Colonic mucosa (tissue), 4 donors: ENCODE data around the gene APOA1. TPM values are rescaled to one million over a fixed set of nuclear protein-coding genes. Genes with fewer than 3 reads are reported as not detected.
A peak's percentile ranks its signal among the peaks of the same experiment; 100 is the strongest.

Source experiments
- DNase-seq: peaks from one replicate; pipeline ENCODE4 v3.0.0-alpha.2; 2020
- H3K27ac ChIP-seq: fragments of 200-600 bp; one replicate; pipeline ENCODE4 v1.8.0; 2021
- H3K27me3 ChIP-seq: fragments of 200-600 bp; one replicate; pipeline ENCODE4 v1.8.0; 2021
- H3K36me3 ChIP-seq: fragments of 200-600 bp; one replicate; pipeline ENCODE4 v1.8.0; 2021
- H3K4me1 ChIP-seq: fragments of 200-600 bp; one replicate; pipeline ENCODE4 v1.8.0; 2021; ENCODE audit warnings: mild to moderate bottlenecking
- H3K4me3 ChIP-seq: fragments of 200-600 bp; one replicate; pipeline ENCODE4 v1.8.0; 2021
- H3K9ac ChIP-seq, 2 donors: one replicate each; pipeline ENCODE4 v1.7.0; 2013; ENCODE audit warnings: control low read depth in 2 of 2, low read depth in 2 of 2, low read length in 2 of 2
- H3K9me3 ChIP-seq: fragments of 200-600 bp; one replicate; pipeline ENCODE4 v1.8.0; 2021
- CTCF ChIP-seq: fragments of 200-600 bp; IDR thresholded peaks from one replicate; pipeline ENCODE4 v1.8.0; 2022; ENCODE audit warnings: antibody characterized with exemption, mild to moderate bottlenecking
- intact Hi-C: fragments of 100-400 bp; cut with DNase I; formaldehyde crosslinking; loops from one replicate; pipeline ENCODE4 v1.14.1; 2022
- total RNA-seq, 2 donors: library from RNA; stranded (reverse); fragmentation: NEBNext Ultra II Directional in 1 of 2; extraction: Animal tissue kit (Norgen Biotek cat#: 25700) in 1 of 2; gene quantifications; one replicate each; pipeline ENCODE4 v1.2.1, GENCODE V29; 2021
- donor health status: healthy.
- donor health status: DM: no; HTN: no; CAD: no.
- donor health status: DM: no; HTN: no; CAD: no.

APOA1 gene
- total RNA-seq, 2 donors from 2014 or later: 0.53 to 6.6 TPM

- Histone ChIP-seq H3K36me3 (no peaks in the 10 kb centered on the region), H3K27me3 (no peaks in the 10 kb centered on the region), H3K27ac (no peak overlapping the region), H3K4me1 (no peaks in the 10 kb centered on the region), H3K9ac (no peak overlapping the region), H3K9me3 (no peaks in the 10 kb centered on the region), H3K4me3 (no peak overlapping the region)
- no peak for TF ChIP-seq CTCF
- no peak for DNase-seq
- intact Hi-C loops: no loop called here
These were observed 10.5 kb downstream of the APOA1 start for GRCh38 chr11:116826751-116827431.

DNA sequence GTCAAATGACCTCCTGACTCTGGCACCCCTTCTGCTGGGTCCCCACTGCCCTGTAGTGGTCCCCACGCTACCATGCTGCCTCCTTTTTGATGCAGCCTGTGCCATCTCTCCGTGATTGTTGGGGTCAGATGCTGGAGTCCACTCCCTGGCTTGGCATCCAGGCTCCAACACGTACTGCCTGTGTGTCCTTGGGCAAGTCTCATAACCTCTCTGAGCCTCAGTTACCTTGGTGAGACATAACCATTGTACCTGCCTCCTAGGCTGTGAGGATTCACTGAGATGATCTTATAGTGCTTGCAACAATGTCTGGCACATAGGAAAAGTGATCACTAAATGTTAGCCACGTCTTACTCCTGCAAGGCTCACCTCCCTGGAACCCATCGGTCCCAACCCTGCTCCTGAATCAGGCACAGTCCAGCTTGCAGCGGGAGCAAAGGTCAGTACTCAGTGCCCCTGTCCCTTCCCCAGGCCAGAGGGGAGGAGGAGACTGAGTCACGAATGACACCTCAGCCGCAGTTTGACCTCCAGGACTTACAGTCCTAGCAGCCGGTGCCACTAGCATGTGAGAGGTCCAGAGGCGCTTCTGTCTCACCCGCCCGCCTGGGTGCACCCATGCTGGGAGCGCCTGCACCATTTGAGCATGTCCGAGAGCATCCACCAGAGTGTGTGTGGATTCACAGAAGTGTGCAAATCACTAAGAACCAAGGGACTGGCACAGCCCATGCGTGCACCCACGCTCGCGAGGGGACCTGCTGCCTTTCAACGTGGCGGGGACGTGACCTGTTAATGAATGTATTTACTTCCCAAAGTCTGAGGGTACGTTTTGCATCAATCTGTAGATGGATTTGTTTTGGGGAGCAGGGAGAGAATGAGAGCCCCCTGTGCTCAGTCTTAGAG is 11.3 kb downstream of the APOA1 start:
- H3K27me3 ChIP-seq: no peaks in the 10 kb centered on the region
- no peaks in the 10 kb centered on the region for H3K36me3 ChIP-seq
- DNase-seq: no peak
- peak overlapping the region in 1 of 2 donors; percentile 12 for H3K9ac ChIP-seq
- H3K27ac ChIP-seq: no peak overlapping the region
- H3K4me3 ChIP-seq: no peak overlapping the region
- H3K9me3 ChIP-seq: no peaks in the 10 kb centered on the region
- no peak for TF ChIP-seq CTCF
- H3K4me1 ChIP-seq: no peaks in the 10 kb centered on the region
- intact Hi-C loops: no loop called here

DNA sequence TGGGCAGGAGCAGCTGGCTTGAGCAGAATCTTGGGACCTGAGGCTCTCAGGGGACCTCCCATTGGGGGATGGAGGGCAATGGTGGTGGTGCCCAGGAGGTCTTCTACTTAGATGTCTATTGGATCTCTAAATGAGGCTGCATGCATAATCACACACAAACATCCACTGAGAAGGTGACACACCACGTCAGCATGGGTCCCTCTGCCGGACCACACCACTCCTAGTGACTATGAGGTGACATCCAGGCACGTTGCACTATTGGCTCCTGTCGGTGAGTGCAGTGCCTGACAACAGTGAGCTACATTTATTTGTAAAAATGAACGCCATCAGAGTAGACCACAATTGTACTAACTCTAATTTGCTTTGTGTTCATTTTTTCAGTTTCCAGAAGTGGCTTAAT is 12.0 kb downstream of the APOA1 start:
- H3K27ac ChIP-seq: no peak overlapping the region
- H3K4me1 ChIP-seq: no peaks in the 10 kb centered on the region
- intact Hi-C loops: no loop called here
- TF ChIP-seq CTCF: no peak
- no peaks in the 10 kb centered on the region for H3K27me3 ChIP-seq
- H3K4me3 ChIP-seq: no peak overlapping the region
- no peaks in the 10 kb centered on the region for H3K9me3 ChIP-seq
- no peak overlapping the region for H3K9ac ChIP-seq
- H3K36me3 ChIP-seq: no peaks in the 10 kb centered on the region
- no peak for DNase-seq

DNA sequence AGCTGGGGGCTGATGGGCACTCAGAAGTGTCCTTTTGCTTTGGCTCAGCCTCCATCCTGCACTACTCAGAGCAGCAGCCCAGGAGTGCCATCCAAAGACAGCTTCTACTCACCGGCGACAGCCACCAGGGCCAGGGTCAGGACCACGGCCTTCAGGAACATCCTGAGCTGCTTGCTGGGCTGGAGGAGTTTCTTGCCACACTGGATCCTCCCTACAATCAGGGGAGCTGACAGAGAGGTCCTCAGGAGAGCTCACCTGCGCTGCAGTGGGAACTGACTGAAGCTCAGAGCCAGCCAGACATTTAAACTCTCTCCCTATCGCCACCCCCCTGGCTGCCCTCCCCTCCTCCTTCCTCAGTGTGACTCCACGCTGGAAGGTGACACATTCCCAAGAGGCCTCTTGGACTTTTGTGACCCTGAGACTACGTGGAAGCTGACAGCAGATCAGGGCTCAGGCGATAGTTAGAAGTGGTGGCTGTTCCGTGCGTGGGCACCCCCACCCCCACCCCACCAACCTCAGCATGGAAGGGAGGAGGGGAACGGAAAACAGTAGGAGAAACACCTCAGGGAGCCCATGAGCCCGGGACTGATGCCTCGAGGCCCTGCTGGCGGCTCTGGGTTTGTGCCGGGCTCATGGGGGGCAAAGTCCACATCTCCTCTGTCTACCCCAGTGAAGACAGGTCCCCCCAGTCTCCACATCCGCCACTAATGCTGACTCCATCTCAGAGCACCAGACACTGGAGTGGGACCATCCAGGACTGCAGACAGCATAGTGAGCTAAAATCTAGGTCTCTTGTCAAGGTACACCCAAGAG is 14.2 kb downstream of the APOA1 start, which contains the start of gene APOA4:
Gene APOA4, minus strand, starts transcription at position 274 of the 813 bp plus-strand sequence. Its CDS starts 113 bp downstream, at position 161.
- H3K9ac ChIP-seq: no peak within 1 kb of the TSS
- H3K36me3 ChIP-seq: no peaks in the 10 kb centered on the region
- intact Hi-C loops: no loop called here
- no peak for DNase-seq
- TF ChIP-seq CTCF: no peak
- H3K9me3 ChIP-seq: no peaks in the 10 kb centered on the region
- no peak within 1 kb of the TSS for H3K27ac ChIP-seq
- no peaks in the 10 kb centered on the region for H3K4me1 ChIP-seq
- no peak within 1 kb of the TSS for H3K4me3 ChIP-seq
- H3K27me3 ChIP-seq: no peaks in the 10 kb centered on the region

DNA sequence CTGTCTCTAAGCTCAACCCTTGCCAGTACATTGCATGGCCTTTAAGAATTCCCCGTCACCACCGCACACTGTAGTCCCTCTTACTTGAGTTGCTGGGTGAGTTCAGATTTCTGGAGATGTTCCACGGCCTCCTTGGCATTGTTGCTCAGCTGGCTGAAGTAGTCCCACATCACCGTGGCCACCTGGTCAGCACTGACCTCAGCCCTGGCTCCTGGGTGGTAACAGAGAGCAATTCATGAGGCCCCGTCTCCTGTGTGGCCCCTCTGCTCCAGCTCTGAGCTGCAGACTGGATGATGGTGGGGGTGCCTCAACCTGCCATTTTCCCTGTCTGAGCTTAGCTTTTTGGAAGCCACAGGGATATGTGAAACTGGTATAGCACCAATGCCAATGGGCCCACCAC is 14.8 kb downstream of the APOA1 start:
- no peak overlapping the region for H3K9ac ChIP-seq
- no peaks in the 10 kb centered on the region for H3K4me1 ChIP-seq
- H3K27ac ChIP-seq: no peak overlapping the region
- no peak for DNase-seq
- H3K9me3 ChIP-seq: no peaks in the 10 kb centered on the region
- H3K36me3 ChIP-seq: no peaks in the 10 kb centered on the region
- intact Hi-C loops: no loop called here
- no peak overlapping the region for H3K4me3 ChIP-seq
- H3K27me3 ChIP-seq: no peaks in the 10 kb centered on the region
- TF ChIP-seq CTCF: no peak
